SK-MEL-5 (cell line): Measurements from ENCODE around the gene MRPS12. TPM values are rescaled to one million over a fixed set of nuclear protein-coding genes. Genes with fewer than 3 reads are reported as not detected.
"Not testable (repeated sequence)": the region's sequence is repeated elsewhere in the genome, so short reads cannot be mapped to it uniquely, and the experiment has no call there.

Experiments used
- DNase-seq: peaks from one replicate; pipeline ENCODE4 v3.0.0-alpha.2; 2016; ENCODE audit warnings: low read depth, low spot score
- in situ Hi-C: cut with HindIII; loops from 2 replicates; pipeline ENCODE4 v1.10.0; 2016; ENCODE audit warnings: low sequenced_read_pairs, high pct_unique_total_duplicates, low pct_unique_long_range_greater_than_20kb
- total RNA-seq: library from RNA; depleted of rRNA; stranded (reverse); fragments of >200 nt; shearing (Covaris generic); gene quantifications from 2 replicates; pipeline ENCODE4 v1.2.3, GENCODE V29; 2014

The MRPS12 gene
- total RNA-seq, 1 experiment from 2014 or later, result 73.1 TPM

- in situ Hi-C loops, result no loop called here
Observed at GRCh38 chr19:38953677-38954076, 22.9 kb downstream of the MRPS12 start.

GRCh38 chr19:38956264-38956663 lies 25.5 kb downstream of the MRPS12 start:
- in situ Hi-C loops, result no loop called here
- no peak for DNase-seq

More at GRCh38 chr19:38953677-38954076, 22.9 kb downstream of the MRPS12 start:
- no peak for DNase-seq

DNA sequence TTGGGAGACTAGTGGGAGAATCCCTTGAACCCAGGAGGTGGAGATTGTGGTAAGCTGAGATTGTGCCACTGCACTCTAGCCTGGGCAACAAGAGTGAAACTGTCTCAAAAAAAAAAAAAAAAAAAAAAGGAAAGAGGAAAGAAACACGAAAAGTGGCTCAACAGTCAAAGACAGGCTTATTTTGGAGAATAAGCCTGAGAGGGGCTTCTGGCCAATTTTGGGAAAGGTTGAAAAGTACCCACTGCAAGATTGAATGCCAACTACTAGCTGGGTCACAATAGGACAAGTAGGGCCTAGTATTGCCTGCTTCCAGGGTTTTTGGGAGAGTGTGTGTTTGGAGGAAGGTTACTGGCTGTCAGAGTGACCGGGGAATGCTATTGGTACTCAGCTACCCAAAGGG lies 27.6 kb downstream of the MRPS12 start:
- DNase-seq, result no peak
- in situ Hi-C loops, result no loop called here

DNA sequence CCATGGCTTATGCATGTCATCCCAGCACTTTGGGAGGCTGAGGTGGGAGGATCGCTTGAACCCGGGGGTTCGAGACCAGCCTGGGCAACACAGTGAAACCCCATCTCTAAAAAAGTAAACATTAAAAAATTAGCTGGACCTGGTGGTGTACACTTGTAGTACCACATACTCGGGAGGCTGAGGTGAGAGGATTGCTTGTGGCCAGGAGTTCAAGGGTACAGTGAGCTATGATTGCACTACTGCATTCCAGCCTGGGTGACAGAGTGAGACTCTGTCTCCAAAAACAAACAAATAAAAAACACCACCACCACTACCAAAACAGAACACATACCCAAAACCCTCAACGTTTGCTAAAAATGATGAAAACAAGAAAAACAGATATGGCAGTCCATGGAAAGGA lies 28.9 kb downstream of the MRPS12 start:
- no peak for DNase-seq
- in situ Hi-C loops, result no loop called here

GRCh38 chr19:38964738-38965137 lies 34.0 kb downstream of the MRPS12 start:
- DNase-seq, result peak; percentile 73
- in situ Hi-C loops, result no loop called here

DNA sequence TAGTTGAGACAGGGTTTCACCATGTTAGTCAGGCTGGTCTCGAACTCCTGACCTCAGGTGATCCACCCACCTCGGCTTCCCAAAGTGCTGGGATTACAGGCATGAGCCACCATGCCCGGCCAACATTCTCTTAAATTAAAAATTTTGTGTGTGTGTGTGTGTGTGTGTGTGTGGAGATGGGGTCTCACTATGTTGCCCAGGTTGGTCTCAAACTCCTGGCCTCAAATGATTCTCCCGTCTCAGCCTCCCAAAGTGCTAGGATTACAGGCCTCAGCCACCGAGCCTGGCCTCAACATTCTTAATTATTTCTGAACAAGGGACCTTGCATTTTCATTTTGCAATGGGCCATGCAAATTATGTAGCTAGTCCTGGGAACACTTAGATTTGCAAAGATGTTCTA lies 35.4 kb downstream of the MRPS12 start:
- DNase-seq, in situ Hi-C loops: not testable (repeated sequence)

DNA sequence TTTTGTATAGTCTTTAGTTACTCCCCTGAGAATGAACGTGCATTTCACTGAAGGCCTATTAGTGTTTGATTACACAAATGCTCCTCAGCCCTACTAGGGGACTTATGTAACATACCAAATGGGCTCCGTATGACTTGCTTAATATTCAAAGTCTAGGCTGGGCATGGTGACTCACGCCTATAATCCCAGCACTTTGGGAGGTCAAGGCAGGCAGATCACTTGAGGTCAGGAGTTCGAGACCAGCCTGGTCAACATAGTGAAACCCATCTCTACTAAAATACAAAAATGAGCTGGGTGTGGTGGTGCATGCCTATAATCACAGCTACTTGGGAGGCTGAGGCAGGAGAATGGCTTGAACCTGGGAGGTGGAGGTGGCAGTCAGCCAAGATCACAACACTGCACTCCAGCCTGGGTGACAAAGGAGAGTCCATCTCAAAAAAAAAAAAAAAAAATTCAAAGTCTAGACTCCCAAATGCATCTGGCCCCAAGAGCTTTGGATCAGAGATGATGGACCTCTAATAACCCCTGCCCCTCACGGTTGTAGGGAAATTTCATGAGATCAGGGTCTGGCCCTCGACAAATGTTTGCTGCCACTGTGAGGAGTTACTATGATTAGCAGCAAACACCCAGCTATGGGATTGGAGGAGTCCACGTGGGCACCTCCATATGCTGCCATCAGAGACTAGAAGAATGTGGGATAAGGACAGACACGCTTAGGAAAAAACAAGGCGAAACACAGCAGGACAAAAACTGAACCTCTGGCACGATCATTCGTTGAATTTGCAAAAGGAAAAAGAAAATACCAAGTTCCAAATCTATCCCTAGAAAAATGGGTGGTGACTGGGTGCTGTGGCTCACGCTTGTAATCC lies 40.2 kb downstream of the MRPS12 start:
- in situ Hi-C loops, result no loop called here
- no peak for DNase-seq

- in situ Hi-C loops, result no loop called here
- no peak for DNase-seq
Observed at GRCh38 chr19:38971672-38972071, 40.9 kb downstream of the MRPS12 start.

DNA sequence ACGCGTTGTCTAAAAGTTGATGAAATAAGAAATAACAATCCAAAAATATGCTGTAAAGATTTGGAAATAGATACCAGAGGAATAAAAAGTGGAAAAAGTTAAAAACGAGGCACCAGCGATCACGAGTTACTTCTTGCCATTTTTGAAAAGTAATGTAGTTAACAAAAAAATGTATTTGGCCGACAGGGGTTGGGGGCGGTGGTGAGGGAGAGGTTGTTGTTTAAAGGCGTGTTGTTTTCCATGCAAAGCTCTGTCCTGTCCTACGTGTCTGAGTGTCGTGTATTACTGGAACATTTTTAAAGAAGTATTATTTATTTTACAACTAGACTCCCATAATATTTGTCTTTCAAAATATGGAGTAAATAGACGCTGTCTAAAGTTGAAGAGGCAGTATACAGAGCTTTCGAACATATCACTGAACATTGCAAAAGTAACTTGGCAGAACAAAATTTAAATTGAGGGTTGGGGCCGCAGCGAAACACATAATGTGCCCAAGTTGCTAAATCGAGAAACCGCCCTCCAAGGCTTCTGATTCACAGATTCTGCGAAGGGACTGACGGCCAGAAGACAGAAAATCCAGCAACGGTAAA lies 44.0 kb downstream of the MRPS12 start:
- DNase-seq, result no peak
- in situ Hi-C loops, result no loop called here

DNA sequence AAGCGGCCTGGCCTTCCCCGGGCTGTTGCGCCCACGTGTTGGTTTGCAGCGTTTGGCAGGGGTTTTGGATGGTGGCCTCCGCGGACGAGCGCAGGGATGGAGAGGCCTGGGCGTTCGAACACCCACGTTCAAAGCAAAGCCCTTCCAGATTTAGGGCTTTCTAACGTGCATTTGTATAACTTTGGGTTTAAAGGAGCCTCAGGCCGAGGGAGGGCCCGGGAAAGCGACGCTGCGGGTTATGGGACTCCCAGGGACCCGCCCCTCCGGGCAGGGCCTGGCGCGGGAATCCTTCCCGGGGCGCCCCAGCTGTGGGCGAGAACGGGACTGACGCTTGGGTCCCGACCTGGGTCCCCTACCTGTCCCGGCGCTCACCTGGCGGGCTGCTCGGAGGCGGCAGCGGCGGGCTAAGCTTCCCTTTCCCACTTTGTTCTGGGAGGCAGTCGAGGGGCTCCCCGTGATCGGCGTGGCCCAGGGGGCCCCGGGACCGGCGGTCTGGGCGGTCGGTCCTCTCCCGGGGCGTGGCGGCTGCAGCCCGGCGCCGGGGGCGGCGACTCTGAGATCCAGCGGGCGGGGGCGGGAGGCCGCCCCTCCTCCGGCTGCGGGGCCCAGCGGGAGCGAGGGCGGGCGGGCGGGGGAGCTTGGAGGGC lies 44.6 kb downstream of the MRPS12 start, which contains the start of gene FBXO17:
FBXO17 (minus strand) TSS at position 529 of the 647 bp plus-strand sequence. CDS start 25,423 bp downstream, outside the sequence.
- in situ Hi-C loops, result no loop called here
- DNase-seq, result peak; percentile 52

GRCh38 chr19:38975861-38976271 lies 45.1 kb downstream of the MRPS12 start:
- in situ Hi-C loops, result no loop called here
- peak; percentile 51 for DNase-seq

DNA sequence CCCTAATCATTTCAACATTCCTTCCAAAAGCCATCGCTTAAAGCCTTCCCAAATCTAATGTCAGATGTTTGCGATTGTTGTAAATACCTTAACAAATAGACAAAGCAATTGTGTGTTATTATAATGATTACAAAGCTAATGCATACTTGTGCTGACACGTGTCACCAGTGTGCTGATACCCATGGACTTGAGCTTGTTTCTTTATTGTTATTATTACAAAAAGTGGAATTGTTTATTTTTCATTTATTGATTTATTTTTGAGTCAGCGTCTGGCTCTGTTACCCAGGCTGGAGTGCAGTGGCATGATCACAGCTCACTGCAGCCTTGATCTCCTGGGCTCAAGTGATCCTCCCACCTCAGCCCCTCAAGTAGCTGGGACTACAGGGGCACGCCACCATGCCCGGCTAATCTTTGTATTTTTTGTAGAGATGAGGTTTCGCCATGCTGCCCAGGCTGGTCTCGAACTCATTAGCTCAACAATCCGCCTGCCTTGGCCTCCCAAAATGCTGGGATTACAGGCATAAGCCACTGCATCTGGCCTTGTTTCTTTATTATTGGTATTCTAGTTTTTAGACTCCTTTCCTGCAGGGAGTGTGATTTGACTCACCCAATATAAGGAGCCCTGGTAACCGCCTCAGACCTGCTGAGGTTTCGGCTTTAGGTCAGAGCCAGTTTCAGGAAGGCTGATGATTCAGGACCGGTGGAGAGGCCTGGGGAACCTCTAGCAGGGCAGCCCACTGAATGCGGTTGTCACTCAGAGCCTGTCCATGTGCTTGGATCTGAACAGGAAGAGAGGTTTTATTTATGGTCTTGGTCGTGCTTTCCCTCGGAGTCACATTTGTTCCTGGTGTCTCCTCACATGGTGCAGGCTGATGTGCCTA lies 46.9 kb downstream of the MRPS12 start:
- in situ Hi-C loops, result no loop called here
- DNase-seq, result peak; percentile 15

GRCh38 chr19:38978326-38978689 lies 47.6 kb downstream of the MRPS12 start:
- DNase-seq, result no peak
- in situ Hi-C loops, result no loop called here

GRCh38 chr19:38979812-38980211 lies 49.1 kb downstream of the MRPS12 start:
- in situ Hi-C loops, result no loop called here
- DNase-seq, result no peak

- DNase-seq, result no peak
- in situ Hi-C loops, result no loop called here
Observed at GRCh38 chr19:38980583-38981374, 50.0 kb downstream of the MRPS12 start.
